ENCODE results near the gene YJU2. TPM values are rescaled to one million over a fixed set of nuclear protein-coding genes. Genes with fewer than 3 reads are reported as not detected.
"Not testable (repeated sequence)": the region's sequence is repeated elsewhere in the genome, so short reads cannot be mapped to it uniquely, and the experiment has no call there.

The YJU2 gene
- total and polyA plus RNA-seq, 9 donors, result 18.4 to 33.1 (median 21.5) TPM

- WGBS, 3 donors, result 85 to 92% (median 86%) methylated on average over 28 to 30 of the region's 30 CpGs
- H3K27me3 ChIP-seq, result no peaks in the 10 kb centered on the region
- no peak for TF ChIP-seq EP300 (IDR thresholded peaks at IDR 0.05)
- TF ChIP-seq POLR2A (IDR thresholded peaks at IDR 0.05), result no peak
- TF ChIP-seq CTCF (IDR thresholded peaks at IDR 0.05), result no peak
- no peaks in the 10 kb centered on the region for H3K36me3 ChIP-seq
- H3K27ac ChIP-seq, result no peak overlapping the region
- no peaks in the 10 kb centered on the region for H3K9me3 ChIP-seq
- intact Hi-C loops (cut with DNase I), result loop anchor here (5.0 to 10.0 kb wide), 6 partner anchors 77 to 287 kb away; partner anchors contain the start of genes MPND (in 1 of the 4) and SEMA6B (in 1 of the 4)
- H3K4me3 ChIP-seq, result no peak overlapping the region
- peaks cover 1% of the 10 kb centered on the region for H3K4me1 ChIP-seq (ENCODE audit: insufficient read depth)
- DNase-seq, result no peak
Observed at GRCh38 chr19:4267901-4268815, 21.3 kb downstream of the YJU2 start.

GRCh38 chr19:4268816-4269430 lies 22.0 kb downstream of the YJU2 start:
- no peaks in the 10 kb centered on the region for H3K36me3 ChIP-seq
- H3K27ac ChIP-seq, result no peak overlapping the region
- H3K4me1 ChIP-seq (ENCODE audit: insufficient read depth), result peaks cover 1% of the 10 kb centered on the region
- H3K27me3 ChIP-seq, result no peaks in the 10 kb centered on the region
- TF ChIP-seq CTCF (IDR thresholded peaks at IDR 0.05) (no peak), POLR2A (IDR thresholded peaks at IDR 0.05) (no peak), EP300 (IDR thresholded peaks at IDR 0.05) (no peak)
- 87 to 89% (median 89%) methylated on average over 12 to 13 of the region's 13 CpGs for WGBS, 3 donors
- H3K4me3 ChIP-seq, result no peak overlapping the region
- H3K9me3 ChIP-seq, result no peaks in the 10 kb centered on the region
- intact Hi-C loops (cut with DNase I), result loop anchor here (5.0 to 10.0 kb wide), 6 partner anchors 76 to 286 kb away; partner anchors contain the start of genes MPND (in 1 of the 4) and SEMA6B (in 1 of the 4)
- DNase-seq, result no peak

GRCh38 chr19:4272894-4273293 lies 26.0 kb downstream of the YJU2 start:
- no peak for TF ChIP-seq EP300 (IDR thresholded peaks at IDR 0.05)
- TF ChIP-seq POLR2A (IDR thresholded peaks at IDR 0.05), result no peak
- no peak for TF ChIP-seq CTCF (IDR thresholded peaks at IDR 0.05)
- no peak for DNase-seq
- H3K4me3 ChIP-seq, result no peak overlapping the region
- H3K4me1 ChIP-seq (ENCODE audit: insufficient read depth), result peaks cover 1% of the 10 kb centered on the region
- H3K36me3 ChIP-seq, result no peaks in the 10 kb centered on the region
- H3K27ac ChIP-seq, result no peak overlapping the region
- intact Hi-C loops (cut with DNase I), result no loop called here
- no peaks in the 10 kb centered on the region for H3K27me3 ChIP-seq
- 65 to 79% (median 69%) methylated on average over 10 of the region's 10 CpGs for WGBS, 3 donors
- H3K9me3 ChIP-seq, result no peaks in the 10 kb centered on the region

- 75 to 88% (median 82%) methylated on average over 6 of the region's 6 CpGs for WGBS, 3 donors
- H3K4me1 ChIP-seq (ENCODE audit: insufficient read depth); H3K4me3 ChIP-seq; H3K27ac ChIP-seq; DNase-seq; intact Hi-C loops (cut with DNase I); H3K27me3 ChIP-seq; H3K9me3 ChIP-seq; H3K36me3 ChIP-seq: not testable (repeated sequence)
Observed at GRCh38 chr19:4274321-4274686, 27.4 kb downstream of the YJU2 start.
